Upper lobe of right lung (tissue), 1 donor: ENCODE data around the gene RNH1. TPM values are rescaled to one million over a fixed set of nuclear protein-coding genes. Genes with fewer than 3 reads are reported as not detected.
A peak's percentile ranks its signal among the peaks of the same experiment; 100 is the strongest.

ENCODE experiments used
- ATAC-seq: fragments of 200-7000 bp; cut with Tn5 transposase; one replicate; pipeline ENCODE4 v1.9.1; 2020; ENCODE audit warnings: mild to moderate bottlenecking, moderate library complexity
- DNase-seq: peaks from one replicate; pipeline ENCODE4 v3.0.0-alpha.2; 2020
- H3K27ac ChIP-seq: fragments of 200-600 bp; one replicate; pipeline ENCODE4 v1.8.0; 2022
- H3K27me3 ChIP-seq: fragments of 200-600 bp; one replicate; pipeline ENCODE4 v1.8.0; 2022; ENCODE audit warnings: mild to moderate bottlenecking
- H3K36me3 ChIP-seq: fragments of 200-600 bp; one replicate; pipeline ENCODE4 v1.8.0; 2022
- H3K4me1 ChIP-seq: fragments of 200-600 bp; one replicate; pipeline ENCODE4 v1.8.0; 2022
- H3K4me3 ChIP-seq: fragments of 200-600 bp; one replicate; pipeline ENCODE4 v1.8.0; 2022; ENCODE audit warnings: mild to moderate bottlenecking
- H3K9me3 ChIP-seq: fragments of 200-600 bp; one replicate; pipeline ENCODE4 v1.8.0; 2022
- intact Hi-C: fragments of 100-400 bp; cut with DNase I; formaldehyde crosslinking; loops from one replicate; pipeline ENCODE4 v1.11.0; 2022
- total RNA-seq: library from RNA; stranded (reverse); fragmentation: NEBNext Ultra II Directional; extraction: Animal tissue kit (Norgen Biotek cat#: 25700); gene quantifications from one replicate; pipeline ENCODE4 v1.2.1, GENCODE V29; 2021
- TF ChIP-seq, protein P1 (sequence below): fragments of 200-600 bp; IDR thresholded peaks from one replicate; pipeline ENCODE4 v1.8.0; 2022; ENCODE audit warnings: antibody characterized with exemption
- donor health status: DM: no; HTN: yes; CAD: no; lungs with severe emphysema.

RNH1 gene
- total RNA-seq, 1 donor from 2014 or later, result 245 TPM

DNA sequence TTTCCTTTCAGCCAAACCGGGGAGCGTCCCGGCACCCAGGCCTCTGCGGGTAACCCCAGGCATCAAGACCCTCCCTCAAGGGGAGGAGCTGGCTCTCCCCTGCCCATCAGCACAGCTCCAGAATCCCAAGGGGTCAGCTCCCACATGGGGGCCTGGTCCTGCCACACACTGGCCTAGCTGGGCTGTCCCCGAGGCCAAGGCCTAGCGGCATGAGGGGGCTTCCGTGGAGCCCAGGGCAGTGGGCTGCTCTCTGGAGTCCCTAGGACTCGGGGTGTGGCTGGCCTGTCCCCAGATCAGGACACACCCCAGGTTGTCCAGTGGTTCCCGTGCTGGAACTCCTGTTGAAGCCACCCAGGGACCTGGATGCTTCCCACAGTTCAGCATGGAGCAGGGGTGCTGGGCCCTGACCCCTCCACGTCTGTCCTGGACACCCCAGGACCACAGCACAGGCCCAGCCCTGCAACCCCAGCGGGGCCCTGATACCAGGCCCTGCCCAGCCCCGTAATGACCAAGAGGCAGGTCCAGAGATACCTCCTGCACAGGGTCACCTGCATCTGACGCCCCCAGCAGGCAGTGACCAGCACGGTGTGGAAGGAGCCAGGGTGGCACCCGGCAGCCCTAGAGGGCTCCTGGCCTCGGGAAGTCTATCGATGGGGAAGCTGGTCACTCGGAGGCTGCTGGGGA, 22.8 kb upstream of the RNH1 start:
- Histone ChIP-seq H3K4me1 (peaks cover 12% of the 10 kb centered on the region), H3K27me3 (no peaks in the 10 kb centered on the region), H3K4me3 (no peak overlapping the region), H3K27ac (no peak overlapping the region), H3K9me3 (no peaks in the 10 kb centered on the region), H3K36me3 (peaks cover 27% of the 10 kb centered on the region)
- intact Hi-C loops, result no loop called here
- ATAC-seq (no peak), DNase-seq (peak; percentile 65)
- TF ChIP-seq, protein P1, sequence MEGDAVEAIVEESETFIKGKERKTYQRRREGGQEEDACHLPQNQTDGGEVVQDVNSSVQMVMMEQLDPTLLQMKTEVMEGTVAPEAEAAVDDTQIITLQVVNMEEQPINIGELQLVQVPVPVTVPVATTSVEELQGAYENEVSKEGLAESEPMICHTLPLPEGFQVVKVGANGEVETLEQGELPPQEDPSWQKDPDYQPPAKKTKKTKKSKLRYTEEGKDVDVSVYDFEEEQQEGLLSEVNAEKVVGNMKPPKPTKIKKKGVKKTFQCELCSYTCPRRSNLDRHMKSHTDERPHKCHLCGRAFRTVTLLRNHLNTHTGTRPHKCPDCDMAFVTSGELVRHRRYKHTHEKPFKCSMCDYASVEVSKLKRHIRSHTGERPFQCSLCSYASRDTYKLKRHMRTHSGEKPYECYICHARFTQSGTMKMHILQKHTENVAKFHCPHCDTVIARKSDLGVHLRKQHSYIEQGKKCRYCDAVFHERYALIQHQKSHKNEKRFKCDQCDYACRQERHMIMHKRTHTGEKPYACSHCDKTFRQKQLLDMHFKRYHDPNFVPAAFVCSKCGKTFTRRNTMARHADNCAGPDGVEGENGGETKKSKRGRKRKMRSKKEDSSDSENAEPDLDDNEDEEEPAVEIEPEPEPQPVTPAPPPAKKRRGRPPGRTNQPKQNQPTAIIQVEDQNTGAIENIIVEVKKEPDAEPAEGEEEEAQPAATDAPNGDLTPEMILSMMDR, result no peak

DNA sequence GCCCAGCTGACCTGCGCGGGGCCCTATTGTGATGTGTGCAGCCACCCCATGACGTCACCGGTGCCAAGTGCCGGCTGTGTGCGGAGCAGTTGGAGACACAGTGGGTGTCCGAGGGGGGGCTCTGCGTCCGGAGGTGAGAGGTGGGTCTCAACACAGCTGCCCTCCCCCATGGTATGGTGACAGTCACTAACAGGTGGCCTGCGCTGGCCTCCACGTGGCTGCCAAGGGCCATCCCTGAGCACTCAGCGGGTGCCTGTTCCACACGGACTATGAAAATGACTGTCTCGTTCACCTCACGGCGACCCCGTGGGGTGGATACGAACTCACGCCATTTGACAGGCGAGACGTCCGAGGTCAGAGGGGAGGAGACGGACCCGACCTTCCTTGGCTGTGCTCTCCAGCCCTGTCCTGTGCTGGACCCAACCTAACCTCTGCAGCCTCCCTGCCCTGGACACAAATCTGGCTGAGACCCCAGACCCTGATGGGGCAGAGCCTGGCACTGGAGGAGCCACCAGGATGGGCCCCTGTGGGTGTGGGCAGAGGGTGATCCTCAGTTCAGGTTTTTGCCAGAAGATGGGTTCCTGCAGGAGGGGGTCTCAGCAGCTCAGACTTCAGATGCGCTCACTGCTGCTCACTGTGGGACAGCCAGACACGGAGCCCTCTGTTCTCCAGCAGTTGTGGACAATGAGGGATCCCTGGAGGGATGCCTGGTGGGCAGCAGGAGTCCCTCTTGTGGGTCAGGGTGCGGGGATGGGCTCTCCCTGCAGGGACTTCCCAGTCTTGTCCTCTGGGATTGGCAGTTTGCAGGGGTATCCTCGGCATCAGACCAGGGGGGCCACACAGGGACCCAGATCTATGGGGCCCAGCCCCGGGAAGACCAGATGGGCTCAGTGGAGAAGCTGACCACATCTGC, 22.0 kb upstream of the RNH1 start:
- TF ChIP-seq, protein P1, result no peak
- ATAC-seq (no peak), DNase-seq (peak; percentile 61)
- H3K9me3 ChIP-seq, result no peaks in the 10 kb centered on the region
- H3K36me3 ChIP-seq, result peaks cover 27% of the 10 kb centered on the region
- H3K4me1 ChIP-seq, result peaks cover 6% of the 10 kb centered on the region
- H3K4me3 ChIP-seq, result no peak overlapping the region
- no peak overlapping the region for H3K27ac ChIP-seq
- H3K27me3 ChIP-seq, result no peaks in the 10 kb centered on the region
- intact Hi-C loops, result no loop called here

DNA sequence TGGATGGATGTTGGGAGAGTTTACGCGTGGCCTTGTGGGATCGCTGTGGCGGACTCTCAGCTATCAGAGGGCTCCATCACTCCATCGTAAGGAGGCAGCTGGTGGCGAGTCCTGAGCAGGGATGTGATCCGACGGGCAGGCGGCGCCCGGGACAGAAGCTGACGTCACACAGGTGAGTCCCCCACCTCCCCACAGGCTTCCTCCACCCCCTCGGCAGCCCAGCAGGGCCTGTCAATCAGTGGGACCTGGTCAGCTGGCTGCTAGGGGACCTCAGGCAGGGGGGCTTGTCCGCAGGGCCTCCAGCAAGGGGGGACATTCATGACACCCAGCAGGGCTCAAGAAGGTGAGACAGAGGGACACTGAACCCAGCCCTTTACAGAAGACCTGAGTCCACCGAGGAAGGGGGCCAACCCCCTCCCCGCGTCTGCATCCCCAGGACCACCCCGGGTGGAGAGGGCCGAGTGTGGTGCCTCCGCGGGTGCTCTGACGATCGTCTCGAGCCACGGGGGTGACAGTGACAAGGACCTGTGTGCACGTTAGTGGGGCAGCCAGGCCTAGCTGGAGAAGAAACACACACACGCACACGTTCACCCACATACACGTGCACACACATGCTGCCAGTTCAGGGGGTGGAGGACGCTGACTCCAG, 21.2 kb upstream of the RNH1 start:
- intact Hi-C loops, result no loop called here
- no peak overlapping the region for H3K27ac ChIP-seq
- no peak for ATAC-seq
- H3K27me3 ChIP-seq, result no peaks in the 10 kb centered on the region
- DNase-seq, result peak; percentile 56
- no peaks in the 10 kb centered on the region for H3K4me1 ChIP-seq
- H3K36me3 ChIP-seq, result peaks cover 22% of the 10 kb centered on the region
- no peaks in the 10 kb centered on the region for H3K9me3 ChIP-seq
- TF ChIP-seq, protein P1, result no peak
- H3K4me3 ChIP-seq, result no peak overlapping the region

DNA sequence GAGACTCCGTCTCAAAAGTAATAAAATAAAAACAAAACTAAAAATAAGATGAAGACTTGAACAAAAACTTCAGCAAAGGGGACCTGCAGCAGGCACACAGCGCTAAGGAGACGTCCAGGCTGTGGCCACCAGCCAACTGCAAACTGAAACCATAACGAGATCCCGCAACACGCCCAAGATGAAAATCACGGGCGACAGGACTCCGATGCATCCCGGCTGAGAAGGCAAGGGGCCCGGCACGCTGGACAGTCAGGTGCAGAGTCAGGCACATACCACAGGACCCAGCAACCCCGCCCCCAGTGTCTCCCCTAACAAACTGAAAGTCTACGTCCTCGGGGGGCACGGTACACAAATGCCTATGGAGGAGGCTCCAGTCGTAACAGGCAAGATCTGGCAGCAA, 19.1 kb upstream of the RNH1 start:
- ATAC-seq (no peak), DNase-seq (no peak)
- Histone ChIP-seq H3K4me1 (no peaks in the 10 kb centered on the region), H3K27ac (no peak overlapping the region), H3K36me3 (peaks cover 1% of the 10 kb centered on the region), H3K27me3 (no peaks in the 10 kb centered on the region), H3K4me3 (no peak overlapping the region), H3K9me3 (no peaks in the 10 kb centered on the region)
- intact Hi-C loops, result no loop called here
- TF ChIP-seq, protein P1, result no peak

DNA sequence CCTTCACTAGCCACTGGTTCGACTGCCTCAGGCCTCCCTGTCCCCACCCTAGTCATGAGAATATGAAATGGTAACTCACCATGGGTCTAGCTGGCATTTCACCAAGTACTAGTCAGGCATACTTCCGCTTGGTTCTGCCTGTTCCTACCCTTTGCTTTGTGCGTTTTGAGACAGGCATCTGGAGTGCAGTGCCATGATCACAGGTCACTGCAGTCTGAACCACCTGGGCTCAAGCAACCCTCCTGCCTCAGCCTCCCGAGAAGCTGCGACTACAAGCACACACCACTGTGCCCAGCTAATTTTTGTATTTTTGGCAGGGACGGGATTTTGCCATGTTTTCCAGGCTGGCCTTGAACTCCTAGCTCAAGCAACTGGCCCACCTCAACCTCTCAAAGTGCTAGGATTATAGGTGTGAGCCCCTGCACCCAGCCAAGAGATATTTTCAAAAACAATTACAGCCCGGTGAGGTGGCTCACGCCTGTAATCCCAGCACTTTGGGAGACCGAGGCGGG, 14.2 kb upstream of the RNH1 start:
- Histone ChIP-seq H3K27me3 (no peaks in the 10 kb centered on the region), H3K27ac (no peak overlapping the region), H3K4me3 (no peak overlapping the region), H3K36me3 (no peaks in the 10 kb centered on the region), H3K4me1 (no peaks in the 10 kb centered on the region), H3K9me3 (no peaks in the 10 kb centered on the region)
- ATAC-seq (no peak), DNase-seq (no peak)
- intact Hi-C loops, result no loop called here
- TF ChIP-seq, protein P1, result no peak
